ENCODE data around the gene DFFB. TPM values are rescaled to one million over a fixed set of nuclear protein-coding genes. Genes with fewer than 3 reads are reported as not detected.
A peak's percentile ranks its signal among the peaks of the same experiment; 100 is the strongest.

The DFFB gene
- total and polyA plus RNA-seq, 9 of the 15 experiments (the other 6 are each of a cell fraction or from before 2014, with no cell fraction given): 2.3 to 15.8 (median 11.5) TPM

- TF ChIP-seq ARID3A (IDR thresholded peaks at IDR 0.05; ENCODE audit: borderline replicate concordance, low read depth, low read length): no peak
- no peak; the same call in 1 of the 2 replicates for TF ChIP-seq TCF15 (CRISPR knock-in tag; IDR thresholded peaks at IDR 0.05)
- no peak for TF ChIP-seq ZNF75A (CRISPR knock-in tag; IDR thresholded peaks at IDR 0.05)
- TF ChIP-seq ZBTB43 (CRISPR knock-in tag; IDR thresholded peaks at IDR 0.05): no peak
- TF ChIP-seq TEAD4 (IDR thresholded peaks at IDR 0.05; ENCODE audit: low read length): no peak
- TF ChIP-seq TEAD4 (CRISPR knock-in tag; IDR thresholded peaks at IDR 0.05; ENCODE audit: borderline replicate concordance): peak; percentile 59; the same call in 1 of the 2 replicates
- no peak for TF ChIP-seq NFXL1 (CRISPR knock-in tag; IDR thresholded peaks at IDR 0.05)
- no peak for TF ChIP-seq NCOR1 (IDR thresholded peaks at IDR 0.05)
- TF ChIP-seq ZKSCAN8 (CRISPR knock-in tag; IDR thresholded peaks at IDR 0.05): no peak
- TF ChIP-seq ELF2 (CRISPR knock-in tag; IDR thresholded peaks at IDR 0.05): no peak
- no peak for TF ChIP-seq SAFB2 (IDR thresholded peaks at IDR 0.05; ENCODE audit: borderline replicate concordance, low read depth, low read length, severe bottlenecking)
- TF ChIP-seq SRF (CRISPR knock-in tag; IDR thresholded peaks at IDR 0.05): no peak; a peak in 1 of 4 replicates
- no peak for TF ChIP-seq NFE2 (IDR thresholded peaks at IDR 0.05; ENCODE audit: low read depth)
- TF ChIP-seq FOXK2 (conservative IDR thresholded peaks at IDR 0.05 in 1 of 2, IDR thresholded peaks at IDR 0.05 in 1 of 2; ENCODE audit: low read depth in 2 of 2): peak in 1 of 2 experiments; percentile 71; a peak in 2 of 4 replicates
- TF ChIP-seq NFIC (IDR thresholded peaks at IDR 0.05): 0 out of 2 replicates have a peak, but pooled peaks have one; percentile 10
- no peak for TF ChIP-seq NR3C1 (CRISPR knock-in tag; IDR thresholded peaks at IDR 0.05)
- TF ChIP-seq MXD1 (CRISPR knock-in tag; IDR thresholded peaks at IDR 0.05; ENCODE audit: borderline replicate concordance, poor library complexity, severe bottlenecking): peak; percentile 32
- peak; percentile 92 for TF ChIP-seq TFAP4 (CRISPR knock-in tag; IDR thresholded peaks at IDR 0.05; ENCODE audit: borderline replicate concordance)
- TF ChIP-seq CREM (IDR thresholded peaks at IDR 0.05; ENCODE audit: low read depth): peak; percentile 93
- no peak for TF ChIP-seq CBX2 (IDR thresholded peaks at IDR 0.05; ENCODE audit: insufficient read depth, low read length, poor library complexity, severe bottlenecking)
- peak; percentile 41; the same call in 1 of the 2 replicates for TF ChIP-seq ZBTB12 (CRISPR knock-in tag; IDR thresholded peaks at IDR 0.05)
Observed at GRCh38 chr1:3856923-3857790, at the start of gene DFFB, which contains the start of gene CEP104 (continued).

Measured in K562 (cell line).